ENCODE measurements around the gene GTF3C4. TPM values are rescaled to one million over a fixed set of nuclear protein-coding genes. Genes with fewer than 3 reads are reported as not detected.
"Not testable (repeated sequence)": the region's sequence is repeated elsewhere in the genome, so short reads cannot be mapped to it uniquely, and the experiment has no call there.

GTF3C4 gene
- total RNA-seq, 1 donor from 2014 or later, result 13.9 TPM

- no peak for DNase-seq (ENCODE audit: low read depth)
Measured at GRCh38 chr9:132697230-132697629, 27.0 kb downstream of the GTF3C4 start.

GRCh38 chr9:132698989-132699388 is 28.7 kb downstream of the GTF3C4 start:
- DNase-seq (ENCODE audit: low read depth), result no peak

DNA sequence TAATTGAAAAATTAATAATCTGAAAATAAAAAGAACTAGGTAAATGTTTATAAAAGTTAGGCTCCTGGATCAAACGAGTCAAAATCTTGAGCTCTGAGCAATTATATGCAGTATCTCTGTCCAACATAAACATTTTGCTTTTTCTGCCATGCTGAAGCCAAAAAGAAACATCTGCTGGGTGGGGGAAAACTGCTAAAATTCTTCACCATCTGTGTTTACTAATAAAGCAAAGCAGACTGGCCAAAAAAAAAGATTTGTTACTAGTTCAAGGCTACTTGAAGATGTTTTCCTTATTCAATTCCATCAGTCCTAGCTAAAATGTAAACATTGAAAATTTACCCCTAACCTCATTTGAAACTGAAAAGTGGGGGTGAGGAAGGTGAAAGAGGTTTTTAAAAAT is 29.7 kb downstream of the GTF3C4 start:
- DNase-seq (ENCODE audit: low read depth), result no peak

DNA sequence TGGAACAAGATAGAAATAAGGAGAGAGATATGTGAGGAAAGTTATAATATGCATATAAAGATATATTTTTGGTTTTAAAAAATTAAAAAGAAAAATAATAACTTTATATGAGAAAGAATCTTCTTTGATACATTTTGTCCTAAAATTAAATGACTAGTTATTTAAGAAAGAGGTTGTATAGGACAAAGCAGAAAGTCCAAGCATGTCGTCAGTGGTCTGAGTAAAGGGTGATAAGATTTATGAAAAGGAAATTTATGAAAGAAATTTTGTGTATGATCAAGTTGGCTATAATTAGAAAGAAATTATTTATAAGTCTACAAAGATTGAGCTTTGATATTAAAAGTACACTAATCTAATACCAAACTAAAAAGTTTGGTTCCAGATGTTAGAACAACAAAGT is 32.0 kb downstream of the GTF3C4 start:
- no peak for DNase-seq (ENCODE audit: low read depth)

GRCh38 chr9:132703336-132703735 is 33.1 kb downstream of the GTF3C4 start:
- DNase-seq (ENCODE audit: low read depth), result no peak

GRCh38 chr9:132708239-132708638 is 38.0 kb downstream of the GTF3C4 start:
- DNase-seq (ENCODE audit: low read depth), result no peak

DNA sequence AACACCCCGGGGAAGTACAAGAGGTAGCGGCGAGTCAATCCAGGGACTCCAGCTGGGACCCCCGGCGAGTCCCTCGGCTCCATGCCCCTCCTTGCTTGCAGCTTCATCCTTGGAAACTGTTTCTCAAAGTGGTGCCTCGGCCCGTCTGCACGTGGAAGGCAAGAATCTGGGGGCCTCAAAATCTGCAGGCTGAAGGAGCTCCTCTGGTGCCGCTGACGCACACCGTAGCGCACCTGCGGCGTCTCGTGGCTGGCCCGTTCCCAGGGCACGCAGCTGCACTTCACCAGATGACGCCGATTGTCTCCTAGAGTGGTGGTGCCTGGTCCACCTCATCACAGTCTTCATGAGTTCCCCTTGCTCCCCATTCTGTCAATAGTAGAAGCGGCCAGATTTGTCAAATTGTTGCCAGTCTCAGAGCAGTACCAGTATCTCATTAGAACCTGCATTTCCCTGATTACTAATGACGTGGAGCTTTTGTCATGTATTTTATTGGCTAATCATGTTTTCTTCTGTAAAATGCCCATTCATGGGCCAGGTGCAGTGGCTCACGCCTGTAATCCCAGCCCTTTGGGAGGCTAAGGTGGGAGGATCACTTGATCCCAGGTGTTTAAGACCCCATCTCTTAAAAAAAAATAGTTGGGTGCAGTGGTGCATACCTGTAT is 38.6 kb downstream of the GTF3C4 start:
- no peak for DNase-seq (ENCODE audit: low read depth)

DNA sequence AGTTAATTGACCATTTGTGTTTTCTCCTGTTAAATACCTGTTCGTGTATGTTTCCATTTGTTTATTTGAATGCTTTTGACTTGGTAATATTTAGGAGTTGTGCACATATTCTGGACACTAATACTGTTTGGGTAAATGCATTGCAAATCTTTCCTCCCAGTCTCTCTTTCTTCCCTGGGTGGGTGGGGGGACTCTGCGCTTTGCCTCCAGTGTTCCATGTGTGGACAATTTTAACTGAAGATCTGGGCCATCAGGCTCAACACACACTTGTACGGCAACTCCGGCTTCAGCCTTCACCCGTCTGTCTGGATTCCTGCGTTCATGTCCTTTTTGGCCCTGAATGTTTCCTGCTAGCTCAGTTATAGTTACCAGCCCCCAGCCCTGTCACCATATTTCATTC is 40.1 kb downstream of the GTF3C4 start:
- no peak for DNase-seq (ENCODE audit: low read depth)

DNA sequence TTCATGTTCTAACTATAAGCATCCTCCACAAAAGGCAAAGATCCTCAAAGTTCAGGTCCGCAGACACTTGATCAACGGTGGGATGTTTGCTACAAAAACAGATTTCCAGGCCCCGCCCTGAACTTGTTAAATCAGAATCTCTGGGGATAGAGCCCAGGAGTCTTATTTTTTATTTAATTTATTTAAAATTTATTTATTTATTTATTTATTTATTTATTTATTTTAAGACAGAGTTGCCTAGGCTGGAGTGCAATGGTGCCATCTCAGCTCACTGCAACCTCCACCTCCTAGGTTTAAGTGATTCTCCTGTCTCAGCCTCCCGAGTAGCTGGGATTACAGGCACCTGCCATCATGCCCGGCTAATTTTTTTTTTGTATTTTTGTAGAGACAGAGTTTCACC is 40.9 kb downstream of the GTF3C4 start:
- DNase-seq (ENCODE audit: low read depth), result not testable (repeated sequence)

- DNase-seq (ENCODE audit: low read depth), result no peak
Measured at GRCh38 chr9:132711846-132712245, 41.6 kb downstream of the GTF3C4 start.

GRCh38 chr9:132712753-132713152 is 42.5 kb downstream of the GTF3C4 start:
- no peak for DNase-seq (ENCODE audit: low read depth)

DNA sequence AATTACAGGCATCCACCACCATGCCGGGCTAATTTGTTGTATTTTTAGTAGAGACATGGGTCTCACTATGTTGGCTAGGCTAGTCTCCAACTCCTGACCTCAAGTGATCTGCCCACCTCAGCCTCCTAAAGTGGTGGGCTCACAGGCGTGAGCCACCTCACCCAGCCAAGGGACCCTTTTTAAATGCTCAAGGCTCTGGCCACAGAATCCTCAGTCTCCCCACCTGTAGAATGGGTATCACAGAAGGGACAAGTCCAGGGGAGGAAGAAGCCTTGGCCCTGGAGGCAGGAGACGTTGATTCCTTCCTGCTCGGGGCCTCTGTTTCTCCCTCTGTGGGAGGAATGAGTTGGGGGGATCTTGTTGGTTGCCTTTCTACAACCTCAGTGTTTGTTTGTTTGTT is 45.7 kb downstream of the GTF3C4 start:
- DNase-seq (ENCODE audit: low read depth), result no peak

GRCh38 chr9:132717326-132717945 is 47.2 kb downstream of the GTF3C4 start:
- no peak for DNase-seq (ENCODE audit: low read depth)

- not testable (repeated sequence) for DNase-seq (ENCODE audit: low read depth)
Measured at GRCh38 chr9:132718381-132718928, 48.2 kb downstream of the GTF3C4 start.

DNA sequence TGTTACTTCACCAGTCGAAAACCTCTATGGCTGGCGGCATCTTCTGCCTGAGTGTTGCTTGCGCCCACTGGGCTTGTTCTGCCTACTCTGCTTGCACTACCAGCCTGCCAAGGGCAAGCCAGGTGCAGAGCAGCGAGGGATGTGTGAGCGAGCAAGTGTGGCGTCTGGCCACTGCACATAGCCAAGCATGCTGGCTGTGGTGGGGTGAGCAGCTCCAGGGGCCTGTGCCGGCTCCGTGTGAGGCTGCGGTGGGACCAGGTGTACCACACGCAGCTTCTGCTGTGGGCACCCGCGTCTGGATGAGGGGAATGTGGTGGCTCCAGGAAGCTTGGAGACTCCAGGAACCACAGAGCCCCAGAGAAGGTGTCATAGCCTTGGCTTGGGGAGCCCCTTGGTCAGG is 51.4 kb downstream of the GTF3C4 start:
- no peak for DNase-seq (ENCODE audit: low read depth)

DNA sequence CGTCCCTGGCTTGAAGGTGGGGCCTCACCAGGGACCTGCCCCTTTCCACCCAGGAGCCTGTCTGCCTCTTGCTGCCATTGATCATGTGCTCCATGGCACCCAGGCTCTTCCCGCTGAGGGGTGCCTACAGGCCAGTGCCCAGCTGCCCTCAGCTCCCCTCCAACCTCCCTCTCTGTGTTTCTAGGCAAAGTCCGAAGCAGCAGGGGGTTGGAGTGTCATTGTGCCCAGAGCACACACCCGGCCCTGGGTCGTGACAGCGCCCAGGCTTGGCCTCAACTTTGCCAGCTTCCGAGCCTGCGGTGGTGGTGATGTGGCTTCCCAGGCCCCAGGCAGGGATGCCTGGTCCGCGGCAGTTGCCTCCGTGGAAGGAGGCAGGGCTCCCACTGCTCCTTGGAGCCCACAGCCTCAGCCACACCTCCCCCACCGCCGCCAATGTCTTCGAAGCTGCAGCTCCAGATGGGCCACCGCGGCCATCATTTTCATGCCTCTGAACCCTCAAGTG is 52.4 kb downstream of the GTF3C4 start:
- DNase-seq (ENCODE audit: low read depth), result no peak

- no peak for DNase-seq (ENCODE audit: low read depth)
Measured at GRCh38 chr9:132723809-132724208, 53.5 kb downstream of the GTF3C4 start.

DNA sequence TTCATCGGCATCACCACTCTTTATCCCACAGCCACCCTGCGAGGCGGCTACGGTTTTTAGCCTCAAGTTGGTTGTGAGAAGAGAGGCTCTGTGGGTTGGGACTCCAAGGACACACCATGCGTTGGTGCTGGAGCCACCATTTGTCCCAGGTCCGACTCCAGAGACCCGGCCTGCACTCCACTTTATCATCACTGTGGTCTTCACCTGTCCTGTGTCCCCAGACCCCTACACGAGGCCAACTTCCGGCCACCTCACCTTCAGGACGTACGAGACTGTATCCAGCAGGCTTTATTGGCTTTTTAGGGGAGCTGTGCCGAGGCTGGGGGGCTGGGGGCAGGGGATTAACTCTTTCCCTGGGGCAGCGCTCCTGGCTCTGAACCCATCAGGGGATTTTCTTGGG is 55.0 kb downstream of the GTF3C4 start:
- no peak for DNase-seq (ENCODE audit: low read depth)

GRCh38 chr9:132726576-132727130 is 56.4 kb downstream of the GTF3C4 start:
- no peak for DNase-seq (ENCODE audit: low read depth)

- DNase-seq (ENCODE audit: low read depth), result no peak
Measured at GRCh38 chr9:132728071-132728470, 57.8 kb downstream of the GTF3C4 start.

- DNase-seq (ENCODE audit: low read depth), result no peak
Measured at GRCh38 chr9:132728497-132728896, 58.2 kb downstream of the GTF3C4 start.

GRCh38 chr9:132729235-132729890 is 59.1 kb downstream of the GTF3C4 start:
- no peak for DNase-seq (ENCODE audit: low read depth)

Measured in myocyte (in vitro differentiated cells).